ENCODE data around the gene C10orf95.

The C10orf95 gene

GRCh38 chr10:102424916-102425315 lies 26.4 kb downstream of the C10orf95 start:
- peaks cover 19% of the 10 kb centered on the region for H3K79me2 ChIP-seq (ENCODE audit: insufficient read depth, low read length)
- H3K9me2 ChIP-seq (replicated peaks; ENCODE audit: low read depth, low read length): no peaks in the 10 kb centered on the region
- no peaks in the 10 kb centered on the region for H3F3A ChIP-seq (ENCODE audit: low read depth)
- H3K27me3 ChIP-seq (ENCODE audit: insufficient read depth, low read length, poor library complexity, severe bottlenecking): no peaks in the 10 kb centered on the region
- no peak overlapping the region for H3K4me3 ChIP-seq (ENCODE audit: low read length, poor library complexity, severe bottlenecking)
- H3K4me1 ChIP-seq (ENCODE audit: insufficient read depth, low read length, poor library complexity, severe bottlenecking): peaks cover 18% of the 10 kb centered on the region
- no peak for TF ChIP-seq CTCF (conservative IDR thresholded peaks at IDR 0.05; ENCODE audit: low read length)
- no peak overlapping the region for H2AFZ ChIP-seq (ENCODE audit: low read length)
- no peaks in the 10 kb centered on the region for H4K20me1 ChIP-seq (ENCODE audit: insufficient read depth, low read length, poor library complexity, severe bottlenecking)
- no peak overlapping the region for H3K4me2 ChIP-seq (ENCODE audit: low read depth, low read length, poor library complexity, severe bottlenecking)
- H3K9ac ChIP-seq (ENCODE audit: low read depth, low read length, poor library complexity, severe bottlenecking): no peak overlapping the region
- no peaks in the 10 kb centered on the region; the same call in 1 of the 2 replicates for H3K36me3 ChIP-seq (ENCODE audit: insufficient read depth, low read length)
- no peaks in the 10 kb centered on the region for H3K9me3 ChIP-seq (ENCODE audit: insufficient read depth, low read depth, low read length)

DNA sequence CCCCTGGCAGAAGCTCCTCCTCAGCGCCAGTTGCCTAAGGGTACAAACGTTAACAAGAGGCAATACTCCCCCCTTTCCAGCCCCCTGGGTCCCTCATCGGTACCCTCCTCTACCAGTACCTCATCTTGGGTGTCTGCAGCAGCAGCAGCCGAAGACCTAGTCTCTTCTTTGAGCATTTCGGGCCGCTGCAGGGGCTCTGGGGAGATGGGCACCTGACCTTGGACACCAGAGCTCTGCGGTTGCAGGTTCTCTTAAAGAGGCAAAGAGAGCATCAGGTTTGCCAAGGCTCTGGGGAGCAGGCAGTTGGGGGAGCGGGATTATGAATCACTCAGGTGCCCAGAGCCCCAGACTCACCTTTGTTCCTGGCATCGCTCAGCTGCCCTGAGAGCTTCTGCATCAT lies 27.2 kb downstream of the C10orf95 start:
- H2AFZ ChIP-seq (ENCODE audit: low read length): no peak overlapping the region
- no peaks in the 10 kb centered on the region for H3K9me2 ChIP-seq (replicated peaks; ENCODE audit: low read depth, low read length)
- TF ChIP-seq CTCF (conservative IDR thresholded peaks at IDR 0.05; ENCODE audit: low read length) (no peak), EZH2phosphoT487 (IDR thresholded peaks at IDR 0.05; ENCODE audit: borderline replicate concordance) (no peak)
- no peaks in the 10 kb centered on the region for H4K20me1 ChIP-seq (ENCODE audit: insufficient read depth, low read length, poor library complexity, severe bottlenecking)
- no peak overlapping the region for H3K9ac ChIP-seq (ENCODE audit: low read depth, low read length, poor library complexity, severe bottlenecking)
- H3F3A ChIP-seq (ENCODE audit: low read depth): no peaks in the 10 kb centered on the region
- H3K36me3 ChIP-seq (ENCODE audit: insufficient read depth, low read length): no peaks in the 10 kb centered on the region; the same call in 1 of the 2 replicates
- no peak overlapping the region for H3K4me2 ChIP-seq (ENCODE audit: low read depth, low read length, poor library complexity, severe bottlenecking)
- peaks cover 19% of the 10 kb centered on the region for H3K79me2 ChIP-seq (ENCODE audit: insufficient read depth, low read length)
- no peaks in the 10 kb centered on the region for H3K9me3 ChIP-seq (ENCODE audit: insufficient read depth, low read depth, low read length)
- no peaks in the 10 kb centered on the region for H3K27me3 ChIP-seq (ENCODE audit: insufficient read depth, low read length, poor library complexity, severe bottlenecking)
- H3K4me3 ChIP-seq (ENCODE audit: low read length, poor library complexity, severe bottlenecking): no peak overlapping the region
- peaks cover 25% of the 10 kb centered on the region for H3K4me1 ChIP-seq (ENCODE audit: insufficient read depth, low read length, poor library complexity, severe bottlenecking)

DNA sequence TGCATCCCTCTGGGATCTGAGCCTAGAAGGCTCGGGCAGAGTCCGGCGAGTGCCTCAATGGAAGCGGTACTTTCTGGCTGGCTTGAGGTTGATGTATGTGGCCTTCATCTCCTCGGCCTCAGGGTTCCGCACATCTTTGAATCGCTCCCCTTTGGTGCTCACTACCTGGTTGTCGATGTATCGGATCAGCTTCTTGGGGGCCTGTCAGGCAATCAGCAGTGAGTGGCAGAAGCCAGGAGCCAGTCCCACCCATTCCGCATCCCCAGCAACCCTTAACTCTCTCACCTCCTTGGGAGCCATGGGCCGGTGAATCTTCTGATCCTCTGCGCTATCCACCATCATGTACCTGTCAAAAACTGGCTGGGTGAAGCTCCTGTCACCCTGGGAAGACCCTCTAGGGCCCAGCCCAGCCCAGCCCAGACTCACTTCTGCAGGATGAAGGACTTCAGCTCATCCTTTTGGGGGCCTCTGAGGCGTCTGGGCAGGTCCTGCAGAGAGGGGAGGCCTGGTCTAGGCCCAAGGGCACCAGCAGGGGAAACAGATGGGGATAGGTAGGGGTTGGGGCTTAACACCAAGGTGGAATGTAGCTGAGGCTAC lies 27.9 kb downstream of the C10orf95 start:
- Histone ChIP-seq H3F3A (ENCODE audit: low read depth) (no peaks in the 10 kb centered on the region), H3K9ac (ENCODE audit: low read depth, low read length, poor library complexity, severe bottlenecking) (peak overlapping the region; percentile 76), H3K27me3 (ENCODE audit: insufficient read depth, low read length, poor library complexity, severe bottlenecking) (no peaks in the 10 kb centered on the region), H3K4me1 (ENCODE audit: insufficient read depth, low read length, poor library complexity, severe bottlenecking) (peaks cover 25% of the 10 kb centered on the region), H3K4me3 (ENCODE audit: low read length, poor library complexity, severe bottlenecking) (peak overlapping the region; percentile 79), H2AFZ (ENCODE audit: low read length) (no peak overlapping the region), H3K79me2 (ENCODE audit: insufficient read depth, low read length) (peaks cover 19% of the 10 kb centered on the region), H3K4me2 (ENCODE audit: low read depth, low read length, poor library complexity, severe bottlenecking) (peak overlapping the region; percentile 93), H3K36me3 (ENCODE audit: insufficient read depth, low read length) (no peaks in the 10 kb centered on the region; the same call in 1 of the 2 replicates), H3K9me2 (replicated peaks; ENCODE audit: low read depth, low read length) (no peaks in the 10 kb centered on the region), H4K20me1 (ENCODE audit: insufficient read depth, low read length, poor library complexity, severe bottlenecking) (no peaks in the 10 kb centered on the region), H3K9me3 (ENCODE audit: insufficient read depth, low read depth, low read length) (no peaks in the 10 kb centered on the region)
- no peak for TF ChIP-seq EZH2phosphoT487 (IDR thresholded peaks at IDR 0.05; ENCODE audit: borderline replicate concordance)

DNA sequence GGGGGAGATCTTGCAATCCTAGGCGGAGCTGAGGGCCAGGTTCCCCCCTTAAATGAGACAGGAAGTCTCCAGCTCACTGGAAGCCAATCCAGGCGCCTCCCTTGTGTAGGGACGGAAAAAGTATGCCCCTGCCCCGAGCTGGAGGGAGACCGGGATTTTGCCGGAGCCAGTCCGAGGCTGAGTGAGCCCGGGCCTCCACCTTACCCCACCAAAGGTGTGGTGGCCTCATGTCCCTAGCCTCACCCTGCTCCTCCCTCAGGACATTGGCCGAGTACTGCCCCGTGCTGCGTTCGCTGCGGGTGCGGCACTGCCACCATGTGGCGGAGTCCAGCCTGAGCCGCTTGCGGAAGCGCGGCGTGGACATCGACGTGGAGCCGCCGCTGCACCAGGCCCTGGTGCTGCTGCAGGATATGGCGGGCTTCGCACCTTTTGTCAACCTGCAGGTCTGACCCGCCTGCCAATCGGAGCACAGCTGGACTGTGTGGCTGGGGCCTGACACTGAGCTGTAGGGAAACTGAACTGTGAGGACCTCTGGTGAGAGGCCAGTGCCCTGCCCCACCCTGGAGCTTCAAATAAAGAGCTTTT lies 28.7 kb downstream of the C10orf95 start:
- Histone ChIP-seq H3K9me2 (replicated peaks; ENCODE audit: low read depth, low read length) (no peaks in the 10 kb centered on the region), H3K27me3 (ENCODE audit: insufficient read depth, low read length, poor library complexity, severe bottlenecking) (no peaks in the 10 kb centered on the region), H3K9ac (ENCODE audit: low read depth, low read length, poor library complexity, severe bottlenecking) (peak overlapping the region; percentile 76), H2AFZ (ENCODE audit: low read length) (no peak overlapping the region), H3K4me2 (ENCODE audit: low read depth, low read length, poor library complexity, severe bottlenecking) (peak overlapping the region; percentile 93), H3K4me1 (ENCODE audit: insufficient read depth, low read length, poor library complexity, severe bottlenecking) (peaks cover 25% of the 10 kb centered on the region), H3K4me3 (ENCODE audit: low read length, poor library complexity, severe bottlenecking) (peak overlapping the region; percentile 79), H4K20me1 (ENCODE audit: insufficient read depth, low read length, poor library complexity, severe bottlenecking) (no peaks in the 10 kb centered on the region), H3F3A (ENCODE audit: low read depth) (no peaks in the 10 kb centered on the region), H3K9me3 (ENCODE audit: insufficient read depth, low read depth, low read length) (no peaks in the 10 kb centered on the region), H3K79me2 (ENCODE audit: insufficient read depth, low read length) (peaks cover 19% of the 10 kb centered on the region), H3K36me3 (ENCODE audit: insufficient read depth, low read length) (no peaks in the 10 kb centered on the region; the same call in 1 of the 2 replicates)
- peak; percentile 66 for TF ChIP-seq CTCF (conservative IDR thresholded peaks at IDR 0.05; ENCODE audit: low read length)
- no peak for TF ChIP-seq EZH2phosphoT487 (IDR thresholded peaks at IDR 0.05; ENCODE audit: borderline replicate concordance)
